Omental fat pad (tissue), 4 donors: ENCODE results near the gene EFR3B. TPM values are rescaled to one million over a fixed set of nuclear protein-coding genes. Genes with fewer than 3 reads are reported as not detected.
"Not testable (repeated sequence)": the region's sequence is repeated elsewhere in the genome, so short reads cannot be mapped to it uniquely, and the experiment has no call there.

Source experiments
- ATAC-seq: fragments of 150-250 bp; one replicate; pipeline ENCODE4 v1.9.1; 2016; ENCODE audit warnings: mild to moderate bottlenecking, moderate library complexity; ENCODE audit not compliant: low FRiP score
- DNase-seq: peaks from one replicate; pipeline ENCODE4 v3.0.0-alpha.2; 2019; ENCODE audit warnings: low spot score
- CTCF ChIP-seq, 3 donors: fragments of 450-650 bp; IDR thresholded peaks; one replicate each; pipeline ENCODE4 v1.5.1; 2016 to 2017; ENCODE audit warnings: antibody characterized with exemption in 3 of 3, mild to moderate bottlenecking in 3 of 3, moderate library complexity in 2 of 3
- total RNA-seq, 4 donors: library from RNA; depleted of rRNA; stranded (reverse); fragments of >200 nt; gene quantifications; one replicate each; pipeline ENCODE4 v1.1.0, GENCODE V29; 2016

EFR3B gene
- total RNA-seq, 4 donors from 2014 or later = 0.63 to 2.2 (median 0.97) TPM

GRCh38 chr2:25002066-25002465 lies 39.8 kb upstream of the EFR3B start:
- no peak for TF ChIP-seq CTCF (IDR thresholded peaks at IDR 0.05)
- DNase-seq (no peak), ATAC-seq (no peak)

GRCh38 chr2:25009954-25010353 lies 31.9 kb upstream of the EFR3B start:
- DNase-seq = no peak
- no peak for ATAC-seq
- no peak for TF ChIP-seq CTCF (IDR thresholded peaks at IDR 0.05)

- DNase-seq, ATAC-seq: not testable (repeated sequence)
Measured at GRCh38 chr2:25011342-25011741, 30.5 kb upstream of the EFR3B start.

- DNase-seq (no peak), ATAC-seq (no peak)
- TF ChIP-seq CTCF (IDR thresholded peaks at IDR 0.05) = no peak
Measured at GRCh38 chr2:25014631-25015030, 27.2 kb upstream of the EFR3B start.

- DNase-seq (no peak), ATAC-seq (no peak)
- TF ChIP-seq CTCF (IDR thresholded peaks at IDR 0.05) = no peak
Measured at GRCh38 chr2:25018681-25019080, 23.2 kb upstream of the EFR3B start.

GRCh38 chr2:25021791-25022362 lies 20.0 kb upstream of the EFR3B start:
- DNase-seq (no peak), ATAC-seq (no peak)
- TF ChIP-seq CTCF (IDR thresholded peaks at IDR 0.05) = no peak

- DNase-seq = no peak
- no peak for TF ChIP-seq CTCF (IDR thresholded peaks at IDR 0.05)
Measured at GRCh38 chr2:25023333-25023732, 18.5 kb upstream of the EFR3B start.

More at GRCh38 chr2:25023333-25023732, 18.5 kb upstream of the EFR3B start:
- no peak for ATAC-seq
